Loucy (cell line): ENCODE data around the gene ARHGAP25.

ENCODE experiments used
- CTCF ChIP-seq: fragments of 200-600 bp; sonication (generic); conservative IDR thresholded peaks from 2 replicates; pipeline ENCODE4 v1.5.1; 2014; ENCODE audit warnings: mild to moderate bottlenecking, antibody characterized with exemption, low read length
- EZH2phosphoT487 ChIP-seq: fragments of 200-600 bp; IDR thresholded peaks from 2 replicates; pipeline ENCODE4 v1.6.1; 2018; ENCODE audit warnings: antibody characterized with exemption, mild to moderate bottlenecking, moderate library complexity, borderline replicate concordance

- TF ChIP-seq CTCF, result no peak
- TF ChIP-seq EZH2phosphoT487, result no peak
These were observed 2.3 kb upstream of the ARHGAP25 start for GRCh38 chr2:68732036-68732932.
